ENCODE data around the gene ITGB4. TPM values are rescaled to one million over a fixed set of nuclear protein-coding genes. Genes with fewer than 3 reads are reported as not detected.
"Not testable (repeated sequence)": the region's sequence is repeated elsewhere in the genome, so short reads cannot be mapped to it uniquely, and the experiment has no call there.

ITGB4 gene
- total RNA-seq, 1 experiment from 2014 or later: 5.3 TPM

GRCh38 chr17:75777296-75777922 lies 56.1 kb downstream of the ITGB4 start:
- no peak for DNase-seq
- Histone ChIP-seq H2BK120ac (ENCODE audit: low read depth, low read length, poor library complexity, severe bottlenecking) (no peak overlapping the region), H3K18ac (ENCODE audit: insufficient read length, low read depth, low read length) (no peak overlapping the region), H3K4me1 (ENCODE audit: insufficient read depth, low read length) (no peaks in the 10 kb centered on the region), H3K14ac (ENCODE audit: insufficient read depth, low read length) (no peak overlapping the region), H3K23ac (ENCODE audit: insufficient read length, low read depth, low read length) (no peak overlapping the region), H2BK20ac (ENCODE audit: low read depth, low read length, poor library complexity, severe bottlenecking) (no peak overlapping the region), H4K20me1 (ENCODE audit: control insufficient read depth, insufficient read depth, insufficient read length) (no peaks in the 10 kb centered on the region), H3K79me1 (ENCODE audit: insufficient read depth, low read depth, low read length, poor library complexity, severe bottlenecking) (no peaks in the 10 kb centered on the region), H3K9ac (ENCODE audit: extremely low read depth, insufficient read length, low read length) (no peak overlapping the region), H2BK15ac (ENCODE audit: low read depth, low read length) (no peak overlapping the region), H4K91ac (ENCODE audit: insufficient read length, low read depth, low read length) (no peak overlapping the region), H3K4me2 (ENCODE audit: insufficient read depth, insufficient read length, low read length) (no peak overlapping the region), H3K27me3 (ENCODE audit: insufficient read depth, low read length) (no peaks in the 10 kb centered on the region), H4K8ac (replicated peaks; ENCODE audit: insufficient read length, low read depth, low read length) (no peak overlapping the region), H3K79me2 (ENCODE audit: insufficient read depth, low read length) (peaks cover 3% of the 10 kb centered on the region; the same call in 1 of the 2 replicates), H2BK5ac (ENCODE audit: insufficient read length, low read length) (no peak overlapping the region), H3T11ph (ENCODE audit: low read length) (no peak overlapping the region), H4K5ac (ENCODE audit: insufficient read length, low read depth, low read length) (no peak overlapping the region), H3K27ac (ENCODE audit: insufficient read length, low read depth, low read length) (no peak overlapping the region), H3K9me3 (ENCODE audit: control insufficient read depth, low read depth, low read length) (no peaks in the 10 kb centered on the region), H2AK5ac (ENCODE audit: insufficient read length, low read length) (no peak overlapping the region), H3K23me2 (ENCODE audit: insufficient read length, low read depth, low read length, poor library complexity, severe bottlenecking) (no peaks in the 10 kb centered on the region), H2BK12ac (ENCODE audit: insufficient read length, low read depth, low read length) (no peak overlapping the region), H3K56ac (ENCODE audit: insufficient read length, low read depth, low read length) (no peak overlapping the region), H2AFZ (ENCODE audit: low read length) (no peak overlapping the region), H3K4ac (ENCODE audit: low read depth, low read length) (no peak overlapping the region)
- Mint-ChIP-seq H3K36me3 (ENCODE audit: insufficient read depth in 1 of 3, low read depth in 3 of 3) (peaks cover 21 to 34% (median 33%) of the 10 kb centered on the region in 3 experiments), H3K27me3 (ENCODE audit: low read depth) (peaks cover 2% of the 10 kb centered on the region; the same call in 1 of the 2 replicates), H3K27ac (peak overlapping the region in 1 of 3 experiments; percentile 89; a peak in 2 of 7 replicates), H3K4me3 (peak overlapping the region; percentile 96 to 99), H3K4me1 (peaks cover 22 to 30% of the 10 kb centered on the region in 2 experiments), H3K9me3 (peaks cover 2 to 3% of the 10 kb centered on the region in 2 experiments; a peak in 3 of 5 replicates)
- no peak for TF ChIP-seq CTCF (conservative IDR thresholded peaks at IDR 0.05)
- WGBS (ENCODE audit: extremely low coverage, insufficient read length, low lambda C conversion rate): no CpG with 5 or more reads among the region's 2 CpGs

- H2BK12ac ChIP-seq (ENCODE audit: insufficient read length, low read depth, low read length); H3K27me3 ChIP-seq (ENCODE audit: insufficient read depth, low read length); H2BK20ac ChIP-seq (ENCODE audit: low read depth, low read length, poor library complexity, severe bottlenecking); H3K23ac ChIP-seq (ENCODE audit: insufficient read length, low read depth, low read length); H2BK5ac ChIP-seq (ENCODE audit: insufficient read length, low read length); H3K9me3 Mint-ChIP-seq; H4K5ac ChIP-seq (ENCODE audit: insufficient read length, low read depth, low read length); H4K20me1 ChIP-seq (ENCODE audit: control insufficient read depth, insufficient read depth, insufficient read length); H3K4ac ChIP-seq (ENCODE audit: low read depth, low read length); H4K8ac ChIP-seq (replicated peaks; ENCODE audit: insufficient read length, low read depth, low read length); H3K79me1 ChIP-seq (ENCODE audit: insufficient read depth, low read depth, low read length, poor library complexity, severe bottlenecking); H3K27ac ChIP-seq (ENCODE audit: insufficient read length, low read depth, low read length); H2AFZ ChIP-seq (ENCODE audit: low read length); H2BK15ac ChIP-seq (ENCODE audit: low read depth, low read length); H3K56ac ChIP-seq (ENCODE audit: insufficient read length, low read depth, low read length); H3K27me3 Mint-ChIP-seq (ENCODE audit: low read depth); H3K79me2 ChIP-seq (ENCODE audit: insufficient read depth, low read length); H3T11ph ChIP-seq (ENCODE audit: low read length); H3K9me3 ChIP-seq (ENCODE audit: control insufficient read depth, low read depth, low read length); H3K23me2 ChIP-seq (ENCODE audit: insufficient read length, low read depth, low read length, poor library complexity, severe bottlenecking); H2AK5ac ChIP-seq (ENCODE audit: insufficient read length, low read length); H4K91ac ChIP-seq (ENCODE audit: insufficient read length, low read depth, low read length); H2BK120ac ChIP-seq (ENCODE audit: low read depth, low read length, poor library complexity, severe bottlenecking); H3K4me1 ChIP-seq (ENCODE audit: insufficient read depth, low read length): not testable (repeated sequence)
- peaks cover 26 to 35% of the 10 kb centered on the region in 2 experiments for H3K4me1 Mint-ChIP-seq
- Histone ChIP-seq H3K9ac (ENCODE audit: extremely low read depth, insufficient read length, low read length) (peak overlapping the region; percentile 91), H3K14ac (ENCODE audit: insufficient read depth, low read length) (peak overlapping the region; percentile 77; the same call in 1 of the 2 replicates), H3K18ac (ENCODE audit: insufficient read length, low read depth, low read length) (peak overlapping the region; percentile 32), H3K4me2 (ENCODE audit: insufficient read depth, insufficient read length, low read length) (peak overlapping the region; percentile 90)
- no CpG with 5 or more reads among the region's 19 CpGs for WGBS (ENCODE audit: extremely low coverage, insufficient read length, low lambda C conversion rate)
- peak overlapping the region; percentile 94 to 96 (median 95) for H3K27ac Mint-ChIP-seq
- H3K36me3 Mint-ChIP-seq (ENCODE audit: insufficient read depth in 1 of 3, low read depth in 3 of 3): peaks cover 21 to 34% (median 33%) of the 10 kb centered on the region in 3 experiments
- DNase-seq: peak; percentile 48
- H3K4me3 Mint-ChIP-seq: peak overlapping the region; percentile 96 to 99
Observed at GRCh38 chr17:75778066-75778860, 57.0 kb downstream of the ITGB4 start.
